CD14-positive monocyte (primary cell): ENCODE measurements around the gene PCDHGC4. TPM values are rescaled to one million over a fixed set of nuclear protein-coding genes. Genes with fewer than 3 reads are reported as not detected.

Experiments used
- DNase-seq, 3 donors: peaks; one replicate each; pipeline ENCODE4 v3.0.0-alpha.2; 2011 to 2022
- H2AFZ ChIP-seq: 2 replicates; pipeline ENCODE4 v1.6.0; 2012; ENCODE audit warnings: mild to moderate bottlenecking, low read depth, low read length, inconsistent platforms; ENCODE audit not compliant: insufficient read depth, poor library complexity, severe bottlenecking
- H3K27ac ChIP-seq, 2 donors: 1 replicate in 1 of 2; 2 replicates in 1 of 2; pipeline ENCODE4 v1.5.1; 2012 to 2013; ENCODE audit warnings: low read length in 2 of 2, control low read depth in 1 of 2, inconsistent platforms in 1 of 2, low read depth in 1 of 2, mild to moderate bottlenecking in 1 of 2
- H3K27me3 ChIP-seq, 2 donors: one replicate each; pipeline versions ENCODE4 v1.6.0 to v1.6.1; 2011 to 2013; ENCODE audit warnings: low read length in 2 of 2; ENCODE audit not compliant: control insufficient read depth in 2 of 2, insufficient read depth in 2 of 2
- H3K36me3 ChIP-seq, 2 donors: replicated peaks in 1 of 2; 1 replicate in 1 of 2; 2 replicates in 1 of 2; pipeline versions ENCODE4 v1.5.1 to v1.6.1; 2012 to 2013; ENCODE audit warnings: low read length in 2 of 2, control low read depth in 1 of 2, inconsistent platforms in 1 of 2, mild to moderate bottlenecking in 1 of 2; ENCODE audit not compliant: insufficient read depth in 2 of 2, control insufficient read depth in 1 of 2
- H3K4me1 ChIP-seq, 2 donors: 1 replicate in 1 of 2; 2 replicates in 1 of 2; pipeline versions ENCODE4 v1.5.1 to v1.6.1; 2012 to 2013; ENCODE audit warnings: low read length in 2 of 2, control low read depth in 1 of 2, inconsistent platforms in 1 of 2, mild to moderate bottlenecking in 1 of 2, moderate library complexity in 1 of 2; ENCODE audit not compliant: insufficient read depth in 2 of 2, control insufficient read depth in 1 of 2
- H3K4me2 ChIP-seq: replicated peaks from 2 replicates; pipeline ENCODE3; 2012; ENCODE audit warnings: low read length, moderate library complexity, mild to moderate bottlenecking; ENCODE audit not compliant: poor library complexity, severe bottlenecking; ENCODE audit errors: extremely low read depth
- H3K4me3 ChIP-seq, 3 experiments: fragments of 200-600 bp in 1 of 3; sonication (generic) in 1 of 3; replicated peaks in 1 of 3; 1 replicate in 2 of 3; 2 replicates in 1 of 3; pipeline ENCODE4 v1.5.1; 2011 to 2013; ENCODE audit warnings: low read length in 3 of 3, mild to moderate bottlenecking in 3 of 3, control low read depth in 2 of 3, low read depth in 2 of 3, inconsistent platforms in 1 of 3, moderate library complexity in 1 of 3
- H3K79me2 ChIP-seq: 2 replicates; pipeline ENCODE4 v1.6.0; 2012; ENCODE audit warnings: mild to moderate bottlenecking, control low read depth, inconsistent platforms, low read length, moderate library complexity; ENCODE audit not compliant: insufficient read depth
- H3K9ac ChIP-seq: 2 replicates; pipeline ENCODE4 v1.6.0; 2017; ENCODE audit warnings: low read length, mild to moderate bottlenecking; ENCODE audit not compliant: insufficient read depth, poor library complexity, severe bottlenecking
- H3K9me3 ChIP-seq, 2 donors: replicated peaks in 1 of 2; 1 replicate in 1 of 2; 2 replicates in 1 of 2; pipeline versions ENCODE4 v1.5.1 to v1.6.1; 2012 to 2013; ENCODE audit warnings: low read length in 2 of 2, control low read depth in 1 of 2; ENCODE audit not compliant: control insufficient read depth in 1 of 2, insufficient read depth in 1 of 2
- H4K20me1 ChIP-seq: 2 replicates; pipeline ENCODE4 v1.6.0; 2012; ENCODE audit warnings: mild to moderate bottlenecking, low read length, control low read depth, moderate library complexity; ENCODE audit not compliant: insufficient read depth
- H3K27ac Mint-ChIP-seq, 7 donors: one replicate each; pipeline ENCODE4 v1.8.0; 2020; ENCODE audit warnings: mild to moderate bottlenecking in 7 of 7, mixed read lengths in 7 of 7, moderate library complexity in 6 of 7, inconsistent platforms in 2 of 7
- H3K27me3 Mint-ChIP-seq, 3 donors: one replicate each; pipeline ENCODE4 v1.8.0; 2021 to 2022; ENCODE audit warnings: low read depth in 3 of 3, mild to moderate bottlenecking in 3 of 3, mixed read lengths in 3 of 3, moderate library complexity in 3 of 3, inconsistent platforms in 1 of 3
- H3K36me3 Mint-ChIP-seq, 2 donors: one replicate each; pipeline ENCODE4 v1.8.0; 2020; ENCODE audit warnings: mixed read lengths in 2 of 2, inconsistent platforms in 1 of 2, mild to moderate bottlenecking in 1 of 2
- H3K4me1 Mint-ChIP-seq: one replicate; pipeline ENCODE4 v1.8.0; 2020; ENCODE audit warnings: mild to moderate bottlenecking, mixed read lengths
- H3K4me3 Mint-ChIP-seq, 2 donors: one replicate each; pipeline ENCODE4 v1.8.0; 2020; ENCODE audit warnings: mild to moderate bottlenecking in 2 of 2, mixed read lengths in 2 of 2, moderate library complexity in 1 of 2
- H3K9me3 Mint-ChIP-seq, 7 donors: one replicate each; pipeline ENCODE4 v1.8.0; 2020 to 2022; ENCODE audit warnings: mixed read lengths in 7 of 7, mild to moderate bottlenecking in 6 of 7, moderate library complexity in 6 of 7, inconsistent platforms in 2 of 7
- CTCF ChIP-seq: fragments of 200-600 bp; IDR thresholded peaks from one replicate; pipeline ENCODE4 v1.8.0; 2022; ENCODE audit warnings: antibody characterized with exemption, mild to moderate bottlenecking
- WGBS: methylation state at CpG from one replicate; pipeline ENCODE4 v1.1.5; 2013; ENCODE audit warnings: missing lambda C conversion rate; ENCODE audit not compliant: insufficient coverage; 5-methylcytosine and 5-hydroxymethylcytosine counted together
- intact Hi-C, 2 donors: fragments of 100-400 bp; cut with micrococcal nuclease; formaldehyde crosslinking; loops; one replicate each; pipeline versions ENCODE4 v1.15.0 to v1.15.1; 2023
- polyA plus RNA-seq, 3 donors: library from polyadenylated mRNA; depleted of rRNA in 1 of 3; unstranded in 2 of 3; stranded (reverse) in 1 of 3; fragments of 300-500 nt in 2 of 3; fragments of >200 nt in 1 of 3; fragmentation: Illumina TruSeq in 2 of 3; gene quantifications; 1 replicate in 2 of 3; 2 replicates in 1 of 3; pipeline ENCODE4 v1.2.3, GENCODE V29; 2012 to 2021

Gene PCDHGC4
- polyA plus RNA-seq, 3 donors = not detected

GRCh38 chr5:141441571-141442170, 43.2 kb upstream of the PCDHGC4 start:
- Mint-ChIP-seq H3K36me3 (no peaks in the 10 kb centered on the region), H3K4me1 (no peaks in the 10 kb centered on the region), H3K27me3 (peaks cover 3 to 29% (median 16%) of the 10 kb centered on the region in 3 donors), H3K27ac (no peak overlapping the region), H3K4me3 (no peak overlapping the region), H3K9me3 (peaks cover 4 to 41% (median 14%) of the 10 kb centered on the region in 7 donors)
- DNase-seq = no peak
- TF ChIP-seq CTCF = no peak
- no peaks in the 10 kb centered on the region for H3K36me3 ChIP-seq
- H3K4me1 ChIP-seq = no peaks in the 10 kb centered on the region
- H3K79me2 ChIP-seq = no peaks in the 10 kb centered on the region
- 58% methylated on average over 46 of the region's 50 CpGs for WGBS
- no peak overlapping the region for H3K27ac ChIP-seq
- no peak overlapping the region for H2AFZ ChIP-seq
- no peak overlapping the region for H3K9ac ChIP-seq
- H3K27me3 ChIP-seq = peaks cover 0 to 15% of the 10 kb centered on the region in 2 donors
- no peak overlapping the region for H3K4me3 ChIP-seq
- no peaks in the 10 kb centered on the region for H4K20me1 ChIP-seq
- H3K4me2 ChIP-seq = no peak overlapping the region
- peaks cover 10 to 18% of the 10 kb centered on the region in 2 donors for H3K9me3 ChIP-seq
- intact Hi-C loops = no loop called here

- H3K79me2 ChIP-seq = no peaks in the 10 kb centered on the region
- 100% methylated on average over 1 of the region's 3 CpGs for WGBS
- H3K27ac ChIP-seq = no peak overlapping the region
- no peaks in the 10 kb centered on the region for H3K4me1 ChIP-seq
- no peaks in the 10 kb centered on the region for H3K27me3 ChIP-seq
- H3K4me3 ChIP-seq = no peak overlapping the region
- peaks cover 0 to 3% (median 0%) of the 10 kb centered on the region in 7 donors for H3K9me3 Mint-ChIP-seq
- no peak for DNase-seq
- no peaks in the 10 kb centered on the region for H4K20me1 ChIP-seq
- no peaks in the 10 kb centered on the region for H3K36me3 Mint-ChIP-seq
- TF ChIP-seq CTCF = no peak
- intact Hi-C loops = no loop called here
- H3K27ac Mint-ChIP-seq = no peak overlapping the region
- no peak overlapping the region for H2AFZ ChIP-seq
- H3K4me3 Mint-ChIP-seq = no peak overlapping the region
- no peaks in the 10 kb centered on the region for H3K9me3 ChIP-seq
- no peaks in the 10 kb centered on the region for H3K4me1 Mint-ChIP-seq
- no peak overlapping the region for H3K4me2 ChIP-seq
- peaks cover 1 to 11% (median 10%) of the 10 kb centered on the region in 3 donors for H3K27me3 Mint-ChIP-seq
- no peak overlapping the region for H3K9ac ChIP-seq
- no peaks in the 10 kb centered on the region for H3K36me3 ChIP-seq
Observed at GRCh38 chr5:141465351-141465750, 19.5 kb upstream of the PCDHGC4 start.
